ENCODE measurements around the gene EFR3B.

The EFR3B gene

GRCh38 chr2:25197336-25198208 lies 155.7 kb downstream of the EFR3B start:
- DNase-seq = no peak

GRCh38 chr2:25198209-25198525 lies 156.3 kb downstream of the EFR3B start:
- DNase-seq = no peak

GRCh38 chr2:25198576-25198975 lies 156.7 kb downstream of the EFR3B start:
- no peak for DNase-seq

GRCh38 chr2:25201265-25201664 lies 159.4 kb downstream of the EFR3B start:
- DNase-seq = no peak

- no peak for DNase-seq
Observed at GRCh38 chr2:25201794-25202193, 159.9 kb downstream of the EFR3B start.

GRCh38 chr2:25202275-25202674 lies 160.4 kb downstream of the EFR3B start:
- DNase-seq = no peak

- DNase-seq = no peak
Observed at GRCh38 chr2:25204190-25204838, 162.4 kb downstream of the EFR3B start.

GRCh38 chr2:25207078-25207545 lies 165.2 kb downstream of the EFR3B start:
- DNase-seq = no peak
